Activated naive CD8-positive, alpha-beta T cell treated with anti-CD3 and anti-CD28 coated beads, Interleukin-2, amount 10 ng/mL, durations not matched to agents 7 days and 5 days (primary cell): ENCODE results near the gene GOLGA8N. TPM values are rescaled to one million over a fixed set of nuclear protein-coding genes. Genes with fewer than 3 reads are reported as not detected.

ENCODE experiments used
- ATAC-seq: fragments of 150-1000 bp; cut with Tn5 transposase; one replicate; pipeline ENCODE4 v1.10.0; 2021; ENCODE audit warnings: low read depth, moderate library complexity
- POLR2A ChIA-PET: fragments of 350-600 bp; sonication (Branson Sonifier 250); formaldehyde crosslinking; loops from one replicate; lab custom pipeline; 2021; ENCODE audit warnings: antibody characterized with exemption; lab: Charles Lee
- DNase-seq: peaks from one replicate; pipeline ENCODE4 v3.0.0; 2021
- H3K27ac Mint-ChIP-seq: one replicate; pipeline ENCODE4 v1.8.0; 2022; ENCODE audit warnings: mild to moderate bottlenecking, mixed read lengths
- H3K27me3 Mint-ChIP-seq: one replicate; pipeline ENCODE4 v1.8.0; 2022; ENCODE audit warnings: mild to moderate bottlenecking, moderate library complexity, mixed read lengths
- H3K36me3 Mint-ChIP-seq: one replicate; pipeline ENCODE4 v1.8.0; 2021; ENCODE audit warnings: mild to moderate bottlenecking, mixed read lengths
- H3K4me1 Mint-ChIP-seq: one replicate; pipeline ENCODE4 v1.8.0; 2021; ENCODE audit warnings: mixed read lengths
- H3K4me3 Mint-ChIP-seq: one replicate; pipeline ENCODE4 v1.8.0; 2022; ENCODE audit warnings: mild to moderate bottlenecking, moderate library complexity, mixed read lengths
- H3K9me3 Mint-ChIP-seq: one replicate; pipeline ENCODE4 v1.8.0; 2021; ENCODE audit warnings: mixed read lengths
- total RNA-seq, 2 experiments: library from RNA; stranded (reverse); gene quantifications; one replicate each; pipeline ENCODE4 v1.2.3, GENCODE V29; 2021

GOLGA8N gene
- total RNA-seq, 2 experiments from 2014 or later = 41.0 to 44.6 TPM

- POLR2A ChIA-PET = no interaction called here
Observed at GRCh38 chr15:32636908-32637567, 43.8 kb downstream of the GOLGA8N start.

GRCh38 chr15:32637704-32638103 lies 44.4 kb downstream of the GOLGA8N start:
- Mint-ChIP-seq H3K4me3 (no peak overlapping the region), H3K36me3 (peaks cover 49% of the 10 kb centered on the region), H3K27me3 (no peaks in the 10 kb centered on the region), H3K4me1 (peaks cover 8% of the 10 kb centered on the region), H3K27ac (no peak overlapping the region), H3K9me3 (no peaks in the 10 kb centered on the region)
- no peak for ATAC-seq
- no peak for DNase-seq
- POLR2A ChIA-PET = no interaction called here

More at GRCh38 chr15:32636908-32637567, 43.8 kb downstream of the GOLGA8N start:
- no peak overlapping the region for H3K27ac Mint-ChIP-seq
- peaks cover 49% of the 10 kb centered on the region for H3K36me3 Mint-ChIP-seq
- H3K27me3 Mint-ChIP-seq = no peaks in the 10 kb centered on the region
- no peaks in the 10 kb centered on the region for H3K9me3 Mint-ChIP-seq
- DNase-seq (no peak), ATAC-seq (no peak)
- peaks cover 8% of the 10 kb centered on the region for H3K4me1 Mint-ChIP-seq
- no peak overlapping the region for H3K4me3 Mint-ChIP-seq

- Mint-ChIP-seq H3K27ac (no peak within 1 kb of the TSS), H3K9me3 (no peaks in the 10 kb centered on the region), H3K4me3 (no peak within 1 kb of the TSS), H3K27me3 (no peaks in the 10 kb centered on the region), H3K36me3 (peaks cover 32% of the 10 kb centered on the region), H3K4me1 (peaks cover 4% of the 10 kb centered on the region)
- POLR2A ChIA-PET = no interaction called here
- ATAC-seq = no peak
- no peak for DNase-seq
Observed at GRCh38 chr15:32641517-32642059, 48.3 kb downstream of the GOLGA8N start, which contains the start of gene SCG5. SCG5 (plus strand) TSS chr15:32641710; CDS start chr15:32643593, 1,883 bp downstream.

GRCh38 chr15:32642667-32643435 lies 49.6 kb downstream of the GOLGA8N start:
- Mint-ChIP-seq H3K4me3 (no peak overlapping the region), H3K27me3 (no peaks in the 10 kb centered on the region), H3K27ac (no peak overlapping the region), H3K4me1 (peaks cover 4% of the 10 kb centered on the region), H3K9me3 (no peaks in the 10 kb centered on the region), H3K36me3 (peaks cover 27% of the 10 kb centered on the region)
- DNase-seq (no peak), ATAC-seq (no peak)
- POLR2A ChIA-PET = interaction anchor here (0.6 kb wide), 1 partner anchor 1400 kb away, joined by 3 read pairs; no protein-coding TSS in a partner anchor

- Mint-ChIP-seq H3K4me3 (no peak overlapping the region), H3K27ac (no peak overlapping the region), H3K36me3 (peaks cover 33% of the 10 kb centered on the region), H3K27me3 (no peaks in the 10 kb centered on the region), H3K9me3 (no peaks in the 10 kb centered on the region), H3K4me1 (peaks cover 4% of the 10 kb centered on the region)
- POLR2A ChIA-PET = no interaction called here
- ATAC-seq (no peak), DNase-seq (no peak)
Observed at GRCh38 chr15:32643907-32644445, 50.7 kb downstream of the GOLGA8N start.

- Mint-ChIP-seq H3K9me3 (no peaks in the 10 kb centered on the region), H3K27ac (no peak overlapping the region), H3K4me3 (no peak overlapping the region), H3K4me1 (peaks cover 2% of the 10 kb centered on the region), H3K36me3 (peaks cover 25% of the 10 kb centered on the region), H3K27me3 (no peaks in the 10 kb centered on the region)
- DNase-seq = no peak
- ATAC-seq = no peak
- POLR2A ChIA-PET = interaction anchor here (0.9 to 1.6 kb wide), 2 partner anchors 10 to 19 kb away, joined by 3 to 4 read pairs; no protein-coding TSS in a partner anchor
Observed at GRCh38 chr15:32646291-32646690, 53.0 kb downstream of the GOLGA8N start.

GRCh38 chr15:32649342-32649741 lies 56.1 kb downstream of the GOLGA8N start:
- Mint-ChIP-seq H3K27me3 (no peaks in the 10 kb centered on the region), H3K4me3 (no peak overlapping the region), H3K36me3 (peaks cover 41% of the 10 kb centered on the region), H3K9me3 (no peaks in the 10 kb centered on the region), H3K4me1 (peaks cover 7% of the 10 kb centered on the region), H3K27ac (no peak overlapping the region)
- no peak for DNase-seq
- POLR2A ChIA-PET = no interaction called here
- ATAC-seq = no peak

- peaks cover 46% of the 10 kb centered on the region for H3K36me3 Mint-ChIP-seq
- no peak overlapping the region for H3K4me3 Mint-ChIP-seq
- POLR2A ChIA-PET = no interaction called here
- no peaks in the 10 kb centered on the region for H3K9me3 Mint-ChIP-seq
- H3K4me1 Mint-ChIP-seq = peaks cover 10% of the 10 kb centered on the region
- no peaks in the 10 kb centered on the region for H3K27me3 Mint-ChIP-seq
- ATAC-seq (peak; percentile 70), DNase-seq (peak; percentile 42)
- no peak overlapping the region for H3K27ac Mint-ChIP-seq
Observed at GRCh38 chr15:32651229-32651837, 58.1 kb downstream of the GOLGA8N start.

- ATAC-seq (no peak), DNase-seq (no peak)
- H3K36me3 Mint-ChIP-seq = peaks cover 46% of the 10 kb centered on the region
- H3K27ac Mint-ChIP-seq = no peak overlapping the region
- no peaks in the 10 kb centered on the region for H3K9me3 Mint-ChIP-seq
- no peak overlapping the region for H3K4me3 Mint-ChIP-seq
- H3K4me1 Mint-ChIP-seq = peaks cover 15% of the 10 kb centered on the region
- no peaks in the 10 kb centered on the region for H3K27me3 Mint-ChIP-seq
- POLR2A ChIA-PET = no interaction called here
Observed at GRCh38 chr15:32652178-32652577, 58.9 kb downstream of the GOLGA8N start.

- Mint-ChIP-seq H3K4me1 (peaks cover 20% of the 10 kb centered on the region), H3K36me3 (peaks cover 28% of the 10 kb centered on the region), H3K9me3 (no peaks in the 10 kb centered on the region), H3K27ac (no peak overlapping the region), H3K27me3 (no peaks in the 10 kb centered on the region), H3K4me3 (no peak overlapping the region)
- ATAC-seq = no peak
- no peak for DNase-seq
- POLR2A ChIA-PET = interaction anchor here (1.1 kb wide), 1 partner anchor 10 kb away, joined by 4 read pairs; no protein-coding TSS in a partner anchor
Observed at GRCh38 chr15:32656091-32656490, 62.8 kb downstream of the GOLGA8N start.

- H3K4me1 Mint-ChIP-seq = peaks cover 17% of the 10 kb centered on the region
- peaks cover 27% of the 10 kb centered on the region for H3K36me3 Mint-ChIP-seq
- POLR2A ChIA-PET = interaction anchor here (1.1 kb wide), 1 partner anchor 10 kb away, joined by 4 read pairs; no protein-coding TSS in a partner anchor
- ATAC-seq = no peak
- H3K9me3 Mint-ChIP-seq = no peaks in the 10 kb centered on the region
- H3K27me3 Mint-ChIP-seq = no peaks in the 10 kb centered on the region
- no peak overlapping the region for H3K27ac Mint-ChIP-seq
- DNase-seq = no peak
- H3K4me3 Mint-ChIP-seq = no peak overlapping the region
Observed at GRCh38 chr15:32656496-32656895, 63.2 kb downstream of the GOLGA8N start.
